HG03571 (cell line): ENCODE data around the gene CFAP92.
"Not testable (repeated sequence)": the region's sequence is repeated elsewhere in the genome, so short reads cannot be mapped to it uniquely, and the experiment has no call there.

Source experiments
- ATAC-seq: cut with Tn5 transposase; IDR thresholded peaks from one replicate; pipeline ENCODE4 v1.9.1; 2021; ENCODE audit not compliant: unreplicated experiment

The CFAP92 gene

GRCh38 chr3:128906804-128907525 lies 86.9 kb downstream of the CFAP92 start:
- ATAC-seq: no peak

DNA sequence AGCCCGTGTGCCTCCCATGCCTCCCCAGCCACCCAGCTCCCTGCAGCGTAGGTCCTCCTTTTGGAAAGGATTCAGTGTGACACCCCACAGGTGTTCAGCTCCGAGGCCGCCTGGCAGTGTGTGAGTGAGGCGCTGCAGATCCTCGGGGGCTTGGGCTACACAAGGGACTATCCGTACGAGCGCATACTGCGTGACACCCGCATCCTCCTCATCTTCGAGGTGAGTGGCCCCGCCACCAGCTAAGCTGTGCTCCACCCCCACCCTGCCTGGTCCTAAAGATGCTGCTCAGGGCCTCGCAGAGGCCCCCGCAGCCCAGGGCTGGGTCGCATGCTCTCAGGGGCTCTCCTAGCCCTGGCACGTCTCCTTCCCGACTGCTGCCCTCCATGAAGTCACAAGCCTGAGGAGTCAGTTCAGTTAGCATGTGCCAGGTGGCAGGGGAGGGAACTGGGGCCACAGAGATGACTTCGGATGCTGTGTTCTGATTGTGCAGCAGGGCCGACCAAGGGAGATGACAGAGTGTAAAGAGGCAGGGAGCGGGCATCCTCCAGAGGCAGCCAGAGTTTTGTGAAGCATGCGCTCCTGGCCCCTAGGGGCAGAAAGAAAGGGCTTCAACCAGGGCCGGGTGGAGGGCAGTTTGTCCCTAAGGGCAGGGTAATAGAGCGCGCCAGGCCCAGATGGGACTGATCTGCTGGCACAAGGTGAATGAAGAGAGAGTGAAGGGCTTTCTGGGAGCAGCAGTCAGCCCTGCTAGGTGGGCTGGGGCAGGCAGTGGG lies 87.7 kb downstream of the CFAP92 start:
- ATAC-seq: no peak

GRCh38 chr3:128903501-128903900 lies 90.4 kb downstream of the CFAP92 start:
- no peak for ATAC-seq

- no peak for ATAC-seq
These were observed 91.5 kb downstream of the CFAP92 start for GRCh38 chr3:128902426-128902825.

- ATAC-seq: no peak
These were observed 97.8 kb downstream of the CFAP92 start for GRCh38 chr3:128895843-128896697.

GRCh38 chr3:128889139-128889894 lies 104.6 kb downstream of the CFAP92 start:
- no peak for ATAC-seq

DNA sequence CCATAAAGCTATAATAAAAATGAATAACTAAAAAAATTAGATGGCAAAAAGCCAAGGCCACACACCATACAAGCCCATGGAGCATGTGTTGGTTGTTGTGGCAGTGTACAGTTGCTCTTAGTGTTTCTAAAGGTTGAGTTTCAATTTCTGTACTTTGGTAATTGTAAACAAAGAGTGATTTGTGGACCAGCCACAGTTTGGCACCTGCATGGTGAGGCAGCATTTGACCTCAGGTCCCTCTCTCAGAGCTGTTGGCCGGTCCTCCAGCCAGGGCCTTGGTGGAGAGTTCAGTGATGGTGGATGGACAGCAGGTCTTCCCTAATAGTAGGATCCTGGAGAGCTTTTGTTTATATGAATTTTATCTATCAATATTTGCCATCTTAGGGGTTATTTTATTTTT lies 108.9 kb downstream of the CFAP92 start:
- no peak for ATAC-seq

DNA sequence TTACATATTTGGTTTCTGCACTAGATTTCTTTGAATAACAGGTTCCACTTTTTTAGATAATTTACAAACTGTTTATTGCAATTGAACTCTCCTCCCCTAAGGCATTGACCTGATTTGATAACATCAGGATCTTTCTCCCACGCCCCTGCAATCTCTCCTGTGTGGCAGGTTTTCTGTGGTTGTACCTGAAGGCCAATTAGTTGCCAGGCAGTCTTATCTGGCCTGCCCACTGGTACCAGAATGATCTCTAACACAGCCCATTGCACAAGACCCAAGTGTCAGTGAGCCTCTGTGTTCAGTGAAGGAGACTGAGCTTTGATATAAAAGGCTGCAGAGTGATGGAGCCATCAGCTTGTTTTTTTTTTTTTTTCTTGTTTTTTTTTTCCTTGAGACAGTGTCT lies 111.2 kb downstream of the CFAP92 start:
- no peak for ATAC-seq

DNA sequence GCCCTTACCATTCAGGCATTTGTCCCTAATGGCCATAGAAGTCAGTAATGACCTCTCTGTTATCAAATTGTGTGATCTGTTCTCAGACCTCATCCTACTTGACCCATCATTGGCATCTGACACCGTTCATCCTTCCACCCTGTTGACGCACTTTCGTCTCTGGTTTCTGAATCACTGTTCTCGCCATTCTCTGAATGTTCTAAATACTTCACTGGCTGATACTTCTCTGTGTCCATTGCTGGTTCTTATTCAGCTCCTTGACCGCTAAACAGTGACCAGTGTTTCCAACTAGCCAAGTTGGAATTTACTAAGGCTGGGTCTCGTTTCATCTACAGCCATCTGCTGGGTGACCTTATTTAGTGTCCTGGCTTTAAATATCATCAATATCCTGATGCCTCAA lies 112.3 kb downstream of the CFAP92 start:
- no peak for ATAC-seq

- ATAC-seq: not testable (repeated sequence)
These were observed 113.4 kb downstream of the CFAP92 start for GRCh38 chr3:128880455-128880854.

DNA sequence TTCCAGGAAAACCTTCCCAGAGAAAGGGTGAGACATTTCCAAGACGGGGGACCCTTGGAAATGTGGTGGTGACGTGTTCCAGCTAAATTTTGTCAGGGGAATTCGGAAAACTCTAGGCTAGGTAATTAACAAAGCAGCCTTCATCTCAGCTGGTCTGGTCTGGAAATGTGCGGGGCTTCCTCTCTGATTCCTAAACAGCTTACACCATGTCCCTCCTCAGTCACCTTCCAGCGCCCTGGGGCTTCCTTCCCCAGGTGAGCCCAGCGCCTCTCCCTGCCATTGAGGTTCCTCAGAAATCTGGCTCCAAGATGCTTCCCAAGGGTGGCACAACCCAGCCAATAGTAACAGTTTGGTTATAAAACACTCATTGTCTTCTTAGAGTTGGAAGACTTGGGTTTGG lies 113.9 kb downstream of the CFAP92 start:
- ATAC-seq: no peak

DNA sequence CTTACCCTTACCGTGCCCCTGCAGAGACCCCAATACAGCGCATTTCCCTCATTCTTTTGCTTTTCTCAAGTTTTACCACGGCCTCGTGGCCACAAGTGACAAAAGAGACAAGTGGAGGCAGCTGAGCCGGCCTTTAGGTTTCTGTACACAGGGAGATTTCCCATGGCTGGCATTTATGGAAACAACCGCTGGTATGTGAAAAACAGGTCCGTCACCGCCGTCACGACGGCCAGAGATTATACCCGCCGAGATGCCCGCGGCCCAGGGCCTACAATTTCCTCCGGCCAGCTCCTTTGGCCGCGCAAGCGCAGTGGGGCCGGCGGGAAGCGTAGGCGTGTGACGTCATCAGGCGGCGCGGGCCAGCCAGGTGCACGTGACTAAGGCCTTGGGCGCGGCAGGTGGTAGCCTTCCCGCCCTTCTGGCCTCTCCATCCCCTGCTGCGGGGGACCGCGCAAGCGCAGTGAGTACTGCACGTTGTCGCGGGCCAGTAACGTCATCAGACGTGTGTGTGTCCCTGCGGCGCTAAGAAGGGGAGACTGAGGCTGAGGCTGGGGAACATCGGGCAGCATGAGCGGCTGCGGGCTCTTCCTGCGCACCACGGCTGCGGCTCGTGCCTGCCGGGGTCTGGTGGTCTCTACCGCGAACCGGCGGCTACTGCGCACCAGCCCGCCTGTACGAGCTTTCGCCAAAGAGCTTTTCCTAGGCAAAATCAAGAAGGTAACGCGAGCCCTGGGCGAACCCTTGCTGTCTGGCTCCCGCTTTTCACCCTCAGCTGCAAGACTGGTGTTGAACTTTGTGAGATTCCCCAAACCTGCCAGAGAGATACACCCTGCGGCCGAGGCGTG lies 114.5 kb downstream of the CFAP92 start, which contains the start of gene ACAD9:
ACAD9 (plus strand) TSS at position 496 of the 845 bp plus-strand sequence; CDS start at position 568, 72 bp downstream.
- ATAC-seq: peak; percentile 85

GRCh38 chr3:128878556-128879124 lies 115.2 kb downstream of the CFAP92 start:
- ATAC-seq: peak; percentile 27

DNA sequence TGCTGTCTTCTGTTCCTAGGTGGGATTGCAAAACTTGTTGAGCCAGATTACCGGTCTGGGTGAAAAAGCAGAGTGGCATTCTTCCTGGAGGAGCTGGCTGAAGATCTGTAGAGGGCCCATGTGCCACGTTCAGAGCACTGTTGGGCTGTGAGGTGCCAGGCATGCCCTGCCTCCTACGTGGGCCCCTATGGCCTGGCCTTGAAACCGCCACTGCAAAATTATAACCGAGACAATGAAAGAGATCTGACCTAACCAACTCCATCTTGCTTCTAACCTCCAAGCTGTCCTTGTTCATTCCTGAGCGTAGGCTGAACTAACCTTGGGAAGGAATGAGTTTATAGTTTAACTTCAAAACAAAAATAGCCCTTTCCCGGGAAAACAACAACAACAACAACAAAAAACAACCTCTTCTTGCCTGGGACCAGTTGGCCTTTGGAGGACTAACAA lies 115.8 kb downstream of the CFAP92 start:
- no peak for ATAC-seq

DNA sequence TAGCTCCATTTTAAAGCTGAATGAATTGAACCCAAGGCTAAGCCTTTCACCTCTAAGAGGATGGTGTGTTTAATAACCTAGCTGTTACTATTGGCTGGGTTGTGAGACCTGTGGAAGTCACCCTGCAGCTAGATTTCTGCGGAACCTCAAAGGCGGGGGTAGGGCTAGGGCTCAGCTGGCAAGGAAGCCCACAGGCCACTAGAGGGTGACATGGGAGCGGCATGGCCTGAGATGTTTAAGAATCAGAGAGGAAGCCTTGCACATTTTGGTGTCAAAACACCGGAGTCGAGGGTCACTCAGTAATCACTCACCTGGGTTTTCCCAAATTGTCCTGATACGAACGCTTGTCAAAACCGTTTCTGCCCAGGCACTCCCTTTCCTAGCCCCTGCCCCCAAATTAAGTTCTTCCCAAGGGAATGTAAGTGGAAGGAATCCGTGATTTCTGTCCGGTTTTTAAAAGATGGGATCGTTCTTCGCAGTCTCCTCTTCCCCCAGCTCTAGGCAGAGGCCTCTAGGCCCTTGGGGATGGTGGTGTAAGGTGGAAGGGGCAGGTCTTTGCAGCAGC lies 118.2 kb downstream of the CFAP92 start:
- ATAC-seq: no peak

GRCh38 chr3:128874481-128875180 lies 119.2 kb downstream of the CFAP92 start:
- ATAC-seq: no peak

DNA sequence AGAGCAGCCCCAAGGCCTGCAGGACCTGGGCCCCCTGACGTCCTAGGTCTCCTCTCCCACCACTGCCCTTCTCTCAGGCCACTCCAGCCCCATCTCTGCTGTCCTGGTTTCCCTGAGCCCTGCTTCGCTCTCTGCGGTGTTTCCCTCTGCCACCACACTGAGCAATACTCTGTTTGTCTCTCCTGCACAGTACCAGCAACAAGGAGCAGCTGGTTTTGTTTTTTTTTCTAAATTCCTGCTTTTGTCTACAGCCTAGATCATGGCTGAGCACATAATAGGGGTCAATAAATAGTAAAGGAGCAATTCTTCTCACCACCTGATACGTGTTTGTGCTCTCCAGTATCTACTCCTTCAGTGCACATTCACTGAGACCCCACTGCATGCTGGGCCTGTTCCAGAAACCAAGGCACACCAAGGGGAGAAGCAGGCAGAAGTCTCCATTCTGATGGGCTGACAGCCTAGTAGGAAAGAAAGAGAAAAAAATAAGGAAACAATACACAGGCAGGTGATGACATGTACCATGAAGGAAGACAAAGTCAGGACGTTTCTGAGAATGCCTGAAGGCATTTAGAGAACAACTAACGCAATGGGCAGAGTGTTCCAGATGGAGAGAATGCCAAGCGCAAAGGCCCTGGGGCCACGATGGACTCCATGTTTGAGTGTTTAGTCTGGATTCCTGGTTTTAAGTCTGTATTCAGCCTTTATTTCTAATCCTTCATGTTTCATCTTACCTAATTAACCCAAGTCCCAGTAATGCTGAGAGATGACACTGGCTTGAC lies 120.4 kb downstream of the CFAP92 start:
- no peak for ATAC-seq

DNA sequence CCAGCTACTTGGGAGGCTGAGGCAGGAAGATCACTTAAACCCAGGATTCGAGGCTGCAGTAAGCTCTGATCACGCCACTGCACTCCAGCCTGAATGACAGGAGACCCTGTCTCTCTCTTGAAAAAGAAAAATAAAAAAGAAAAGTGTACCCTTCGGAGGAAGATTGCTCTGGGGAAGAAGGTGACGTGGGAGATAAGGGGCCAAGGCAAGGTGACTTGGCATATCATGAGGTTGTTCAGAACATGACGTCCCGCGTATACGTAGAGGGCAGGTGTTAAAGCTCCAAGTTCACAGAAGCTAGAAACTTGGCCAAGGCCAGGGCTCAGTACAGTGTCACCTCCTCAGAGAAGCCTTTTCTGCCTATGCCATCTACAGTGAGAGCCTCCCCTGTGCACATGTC lies 121.1 kb downstream of the CFAP92 start:
- no peak for ATAC-seq
